Measurements from ENCODE around the gene CDON.
A peak's percentile ranks its signal among the peaks of the same experiment; 100 is the strongest.

CDON gene

GRCh38 chr11:126082251-126083109 is 19.8 kb upstream of the CDON start:
- no peak for DNase-seq

DNA sequence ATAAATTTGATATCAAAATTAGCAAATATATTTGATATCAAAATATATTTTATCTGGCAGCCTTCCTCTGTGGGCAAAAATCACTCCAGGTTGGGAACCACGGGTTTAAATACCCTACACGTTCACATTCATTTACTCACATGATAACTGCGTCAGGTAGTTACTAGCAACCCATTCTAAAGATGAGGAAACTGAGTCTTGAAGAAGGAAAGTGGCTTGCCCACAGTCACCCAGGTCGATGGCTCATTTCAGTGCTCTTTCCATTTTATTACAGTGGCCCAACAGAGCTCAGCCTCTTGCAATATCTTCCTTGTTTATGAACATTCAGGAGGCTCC is 19.2 kb upstream of the CDON start:
- no peak for DNase-seq

- DNase-seq: no peak
Measured at GRCh38 chr11:126080161-126080941, 17.7 kb upstream of the CDON start.

- DNase-seq: no peak
Measured at GRCh38 chr11:126079621-126080124, 17.0 kb upstream of the CDON start.

DNA sequence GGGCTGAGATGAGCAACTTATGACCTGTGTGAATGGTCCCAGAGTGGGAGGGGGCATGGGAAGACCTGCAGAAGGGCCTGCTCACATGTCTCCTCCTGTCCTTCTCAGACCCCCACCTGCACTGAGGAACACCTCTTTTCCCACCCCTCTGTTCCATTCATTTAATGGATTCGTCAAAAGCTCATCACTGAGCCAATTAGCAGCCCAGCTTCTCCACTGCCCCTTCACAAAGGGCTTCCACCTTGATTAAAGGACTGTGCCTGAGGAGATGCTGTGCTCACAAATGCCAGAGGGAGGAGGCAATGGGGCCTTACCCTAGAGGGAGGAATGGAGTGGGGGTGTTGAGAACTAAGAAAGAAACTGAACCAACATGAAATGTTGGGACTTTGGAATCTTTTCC is 14.0 kb upstream of the CDON start:
- no peak for DNase-seq

DNA sequence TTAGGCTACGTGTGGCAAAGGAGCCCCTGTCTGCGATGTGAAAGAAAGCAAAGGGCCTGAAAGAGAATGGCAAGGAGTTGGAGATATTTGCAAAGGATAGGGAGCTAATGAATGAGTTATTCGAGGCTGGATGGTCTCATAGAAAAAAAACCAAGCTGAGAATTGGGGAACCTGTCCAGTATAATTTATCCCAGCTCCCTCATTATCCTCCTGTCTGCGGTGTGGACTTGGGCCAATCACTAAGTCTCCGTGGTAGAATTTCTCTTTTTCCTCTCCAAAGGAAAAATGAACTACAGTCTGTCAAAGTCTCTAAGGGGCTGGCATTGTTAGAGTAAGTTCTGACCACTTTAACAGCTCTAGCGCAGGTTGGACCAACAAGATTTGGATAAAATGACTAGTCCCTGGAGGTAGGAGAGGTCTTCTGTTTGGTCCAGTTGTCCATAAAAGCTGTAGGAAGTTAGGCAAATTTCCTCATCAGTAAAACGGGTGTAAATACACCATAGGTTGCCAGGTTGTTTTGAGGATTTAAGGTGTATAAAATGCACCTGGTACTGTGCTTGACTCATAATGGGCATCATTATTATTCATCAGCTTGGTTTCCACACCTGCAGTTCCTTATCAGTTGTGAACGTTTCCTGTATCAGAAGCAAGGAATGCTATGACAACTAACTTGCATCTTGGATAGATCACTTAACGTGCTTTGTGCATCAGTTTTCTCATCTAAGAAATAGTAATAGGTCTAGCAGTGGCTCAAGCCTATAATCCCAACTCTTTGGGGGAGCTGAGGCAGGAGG is 10.3 kb upstream of the CDON start:
- no peak for DNase-seq

- DNase-seq: no peak
Measured at GRCh38 chr11:126072141-126072741, 9.6 kb upstream of the CDON start.

GRCh38 chr11:126063507-126063852 is 814 bp upstream of the CDON start:
- no peak for DNase-seq

- DNase-seq: peak; percentile 34
Measured at GRCh38 chr11:126061707-126062678, 673 bp downstream of the CDON start.

GRCh38 chr11:126060757-126061171 is 1.9 kb downstream of the CDON start:
- no peak for DNase-seq

- no peak for DNase-seq
Measured at GRCh38 chr11:126059238-126059781, 3.4 kb downstream of the CDON start.

DNA sequence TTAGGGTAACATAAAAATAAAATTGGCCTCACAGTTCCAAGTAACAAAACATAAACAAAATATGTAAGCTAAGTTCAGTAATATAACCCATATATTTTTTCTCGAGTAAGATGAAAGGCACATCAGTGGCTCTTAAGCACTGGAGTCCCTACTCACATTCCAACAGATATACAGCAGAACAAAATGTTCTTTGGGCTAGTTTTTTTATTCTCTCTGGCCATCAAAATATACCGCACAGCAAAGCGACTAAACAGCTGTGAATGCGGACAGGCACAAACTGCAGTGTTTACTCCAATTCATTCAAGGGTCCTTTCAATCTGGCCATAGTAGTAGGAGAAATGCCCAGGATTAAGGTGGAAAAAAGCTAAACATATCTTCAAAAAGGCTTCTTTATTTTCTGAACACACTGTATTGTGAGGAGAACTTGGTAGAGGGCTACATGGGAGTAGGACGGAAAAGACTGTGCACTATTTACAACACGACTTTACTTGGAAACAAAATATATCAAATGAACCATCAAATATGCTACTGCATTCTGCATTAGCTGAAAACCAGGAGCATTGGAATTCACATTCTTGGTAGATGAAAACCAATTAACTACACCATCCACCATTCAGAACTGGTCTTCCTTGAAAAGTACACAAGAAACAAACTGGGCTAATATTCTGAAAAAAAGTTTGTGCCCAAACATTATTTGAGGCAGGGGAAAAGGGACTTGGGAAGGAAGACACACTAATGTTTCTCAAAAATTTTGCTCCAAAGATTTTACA is 4.4 kb downstream of the CDON start:
- no peak for DNase-seq

DNA sequence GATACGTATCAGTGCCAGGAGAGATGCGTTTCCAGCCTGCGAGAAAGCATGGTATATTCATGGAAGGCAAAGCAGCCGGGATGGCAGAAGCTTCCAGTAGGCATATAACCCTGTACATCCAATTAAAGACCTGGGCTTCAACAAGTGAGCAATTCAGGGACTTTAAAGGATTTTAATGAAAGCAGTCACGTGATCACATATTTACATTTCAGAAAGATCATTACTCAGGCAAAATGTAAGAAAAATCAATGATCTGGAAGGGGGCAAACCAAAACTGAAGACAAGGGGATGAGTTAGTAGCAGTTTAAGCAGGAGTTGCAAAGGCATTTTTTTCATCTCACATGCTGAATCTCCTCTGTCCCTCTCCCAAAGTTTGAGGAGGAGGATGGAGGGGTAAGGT is 7.8 kb downstream of the CDON start:
- DNase-seq: no peak

GRCh38 chr11:126054408-126054807 is 8.3 kb downstream of the CDON start:
- no peak for DNase-seq

DNA sequence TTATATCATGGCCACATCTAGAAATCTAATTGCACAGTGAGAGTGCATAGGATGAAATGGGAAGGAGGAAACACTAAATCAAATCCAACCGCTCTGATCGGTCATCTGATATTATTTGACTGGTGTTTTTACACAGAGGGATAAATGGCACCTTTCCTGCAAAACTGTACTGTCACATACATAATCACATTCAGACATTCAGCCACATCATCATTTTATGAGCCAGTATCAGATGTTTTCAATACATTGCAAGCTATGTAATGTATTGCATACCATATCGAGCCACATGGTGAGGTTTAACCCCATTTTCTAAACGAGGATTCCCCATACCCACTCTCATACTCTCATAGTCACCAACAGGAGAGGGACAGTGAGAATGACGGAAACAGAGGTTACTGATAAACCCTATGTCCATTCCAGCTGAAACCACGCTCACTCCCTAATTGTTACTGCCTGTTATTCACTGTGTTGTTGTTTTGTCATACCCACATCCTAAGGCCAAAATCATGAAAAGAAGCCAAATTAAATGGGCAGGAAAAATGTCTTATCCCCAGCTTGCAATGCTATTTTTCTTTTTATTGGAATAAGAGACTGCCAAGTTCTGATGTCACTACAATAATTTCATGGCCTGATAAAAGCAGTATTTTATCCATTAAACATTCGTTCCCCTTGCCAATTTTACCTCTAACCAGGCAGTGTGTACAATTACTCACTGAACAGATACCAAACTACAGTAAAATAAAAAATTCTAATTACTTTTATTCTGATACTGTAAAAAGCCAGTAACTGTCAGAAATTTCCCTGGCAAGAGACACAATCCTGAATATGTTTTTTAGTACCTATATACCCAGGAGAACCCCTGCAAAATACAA is 9.0 kb downstream of the CDON start:
- DNase-seq: no peak

DNA sequence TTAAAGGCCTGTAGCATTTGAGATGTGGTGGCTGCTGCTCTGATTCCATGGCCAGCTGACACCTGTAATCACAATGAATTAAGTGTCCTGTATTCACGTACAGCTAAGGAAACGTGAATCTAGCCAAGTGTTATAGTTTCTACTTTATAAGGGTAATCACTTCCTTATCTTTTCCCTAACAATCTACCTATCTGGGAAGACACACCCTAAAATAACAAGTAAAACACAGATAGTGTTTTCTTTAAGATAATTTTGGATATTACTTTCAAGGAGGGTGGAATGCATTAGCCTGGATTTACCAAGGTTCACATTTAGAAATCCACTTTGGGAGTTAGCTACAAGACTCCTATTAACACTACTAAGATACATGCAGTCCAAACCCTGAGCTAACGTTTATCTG is 11.5 kb downstream of the CDON start:
- DNase-seq: no peak

DNA sequence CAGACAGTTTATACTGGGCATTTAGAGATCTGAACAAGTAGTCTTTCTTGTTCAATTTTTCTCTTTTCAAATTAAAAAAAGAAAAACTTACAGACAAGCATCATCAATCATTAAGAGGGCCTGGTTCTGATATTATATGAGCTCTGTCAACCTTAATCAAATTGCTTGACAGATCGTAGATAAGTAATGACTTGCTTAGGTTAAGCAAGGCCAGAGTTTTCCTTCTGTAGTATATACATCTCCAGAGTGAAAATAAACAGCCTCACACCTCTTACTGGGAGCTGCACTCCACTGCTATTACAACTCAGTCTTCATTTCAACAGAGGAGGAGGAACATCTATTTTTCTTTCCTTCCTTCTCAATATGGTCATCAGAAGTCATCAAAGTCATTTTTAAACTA is 13.5 kb downstream of the CDON start:
- no peak for DNase-seq

- DNase-seq: no peak
Measured at GRCh38 chr11:126048197-126048596, 14.5 kb downstream of the CDON start.

DNA sequence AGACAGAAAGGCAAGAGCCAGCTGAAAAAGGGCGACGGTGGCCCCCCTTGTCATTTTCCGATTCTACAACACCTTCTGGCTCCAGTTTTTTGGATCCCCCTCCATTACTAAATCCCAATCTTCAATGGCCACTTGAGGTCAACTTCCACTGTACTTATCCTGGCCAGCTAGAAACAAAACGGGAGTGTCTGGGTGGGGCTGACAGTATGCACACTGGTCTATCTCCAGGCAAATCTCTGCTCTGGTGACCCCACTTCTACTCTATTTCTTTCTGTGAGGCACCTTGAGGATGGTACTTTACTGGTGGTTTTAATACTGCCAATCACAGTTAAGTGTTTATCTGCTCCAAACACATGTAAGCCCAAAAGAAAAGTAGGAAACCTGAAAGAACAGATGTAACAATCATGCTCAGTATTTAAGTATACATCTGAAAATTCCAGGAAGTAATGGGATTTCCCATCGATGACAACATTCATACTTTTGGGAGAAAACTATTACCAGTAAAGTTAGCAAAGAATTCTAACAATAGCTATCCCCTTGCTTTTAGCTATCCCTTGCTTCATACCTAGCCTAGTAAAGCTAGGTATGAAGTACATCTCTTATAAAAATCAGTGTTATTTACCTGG is 16.0 kb downstream of the CDON start:
- no peak for DNase-seq
